Activated T-cell treated with anti-CD3 and anti-CD28 coated beads, Interleukin-2, amount 50 U/mL, for 4 hours (primary cell): Measurements from ENCODE around the gene BTRC. TPM values are rescaled to one million over a fixed set of nuclear protein-coding genes. Genes with fewer than 3 reads are reported as not detected.
"Not testable (repeated sequence)": the region's sequence is repeated elsewhere in the genome, so short reads cannot be mapped to it uniquely, and the experiment has no call there.

Experiments
- ATAC-seq, 2 donors: fragments of 200-7000 bp; cut with Tn5 transposase; one replicate each; pipeline ENCODE4 v1.10.0; 2021
- DNase-seq: peaks from one replicate; pipeline ENCODE4 v3.0.0-alpha.2; 2020
- H3K27me3 Mint-ChIP-seq: one replicate; pipeline ENCODE4 v1.8.0; 2021; ENCODE audit warnings: low read depth, mixed read lengths
- H3K36me3 Mint-ChIP-seq: one replicate; pipeline ENCODE4 v1.8.0; 2022; ENCODE audit warnings: mixed read lengths; ENCODE audit not compliant: insufficient read depth
- H3K4me1 Mint-ChIP-seq: one replicate; pipeline ENCODE4 v1.8.0; 2021; ENCODE audit warnings: low read depth, mixed read lengths
- H3K4me3 Mint-ChIP-seq: one replicate; pipeline ENCODE4 v1.8.0; 2021; ENCODE audit warnings: mild to moderate bottlenecking, moderate library complexity, mixed read lengths
- H3K9me3 Mint-ChIP-seq: one replicate; pipeline ENCODE4 v1.8.0; 2021; ENCODE audit warnings: mixed read lengths
- total RNA-seq, 3 donors: library from RNA; stranded (reverse); gene quantifications; one replicate each; pipeline ENCODE4 v1.2.1, GENCODE V29; 2021

BTRC gene
- total RNA-seq, 3 donors from 2014 or later, result 14.2 to 19.5 (median 14.8) TPM

DNA sequence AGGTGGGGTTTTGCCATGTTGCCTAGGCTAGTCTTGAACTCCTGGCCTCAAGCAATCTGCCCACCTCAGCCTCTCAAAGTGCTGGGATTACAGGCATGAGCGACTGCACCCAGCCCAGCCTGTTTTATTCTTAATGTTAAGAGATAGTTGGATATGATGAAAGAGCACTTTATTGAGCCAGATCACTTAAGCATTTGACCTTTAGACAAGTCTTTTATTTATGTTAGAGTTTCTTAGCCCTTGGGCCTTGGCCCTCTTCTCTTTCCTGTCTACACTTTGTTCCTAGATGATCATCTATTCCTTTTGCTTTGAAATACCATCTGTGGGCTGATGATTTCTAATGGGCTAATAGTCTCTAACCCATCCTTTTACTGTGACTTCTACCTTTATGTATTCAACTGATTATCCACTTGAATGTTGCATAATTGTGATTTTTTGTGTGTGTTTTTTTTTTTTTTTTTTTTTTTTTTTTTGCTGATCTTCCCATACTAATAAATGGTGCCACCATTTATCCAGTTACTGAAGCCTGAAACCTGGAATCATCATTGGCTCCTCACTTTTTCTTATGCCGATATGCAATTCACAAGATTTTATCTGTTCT, 34.8 kb downstream of the BTRC start:
- no peak overlapping the region for H3K4me3 Mint-ChIP-seq
- H3K36me3 Mint-ChIP-seq, result peaks cover 4% of the 10 kb centered on the region
- peaks cover 6% of the 10 kb centered on the region for H3K4me1 Mint-ChIP-seq
- H3K27me3 Mint-ChIP-seq, result no peaks in the 10 kb centered on the region
- ATAC-seq (no peak), DNase-seq (no peak)
- H3K9me3 Mint-ChIP-seq, result no peaks in the 10 kb centered on the region

DNA sequence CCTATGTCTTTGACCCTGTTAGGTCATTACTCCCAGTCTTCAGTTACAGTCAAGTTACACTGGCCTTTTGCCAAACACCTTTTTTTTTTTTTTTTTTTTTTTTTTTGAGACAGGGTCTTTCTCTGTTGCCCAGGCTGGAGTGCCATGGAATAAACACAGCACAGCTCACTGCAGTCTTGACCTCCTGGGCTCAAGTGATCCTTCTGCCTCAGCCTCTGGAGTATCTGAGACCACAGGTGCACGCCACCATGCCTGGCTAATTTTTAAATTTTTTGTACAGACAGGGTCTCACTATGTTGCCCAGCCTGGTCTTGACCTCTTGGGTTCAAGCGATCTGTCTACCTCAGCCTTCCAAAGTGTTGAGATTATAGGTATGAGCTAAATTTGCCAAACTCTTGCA, 35.6 kb downstream of the BTRC start:
- ATAC-seq, H3K27me3 Mint-ChIP-seq, H3K36me3 Mint-ChIP-seq, H3K9me3 Mint-ChIP-seq, H3K4me3 Mint-ChIP-seq, DNase-seq, H3K4me1 Mint-ChIP-seq: not testable (repeated sequence)

DNA sequence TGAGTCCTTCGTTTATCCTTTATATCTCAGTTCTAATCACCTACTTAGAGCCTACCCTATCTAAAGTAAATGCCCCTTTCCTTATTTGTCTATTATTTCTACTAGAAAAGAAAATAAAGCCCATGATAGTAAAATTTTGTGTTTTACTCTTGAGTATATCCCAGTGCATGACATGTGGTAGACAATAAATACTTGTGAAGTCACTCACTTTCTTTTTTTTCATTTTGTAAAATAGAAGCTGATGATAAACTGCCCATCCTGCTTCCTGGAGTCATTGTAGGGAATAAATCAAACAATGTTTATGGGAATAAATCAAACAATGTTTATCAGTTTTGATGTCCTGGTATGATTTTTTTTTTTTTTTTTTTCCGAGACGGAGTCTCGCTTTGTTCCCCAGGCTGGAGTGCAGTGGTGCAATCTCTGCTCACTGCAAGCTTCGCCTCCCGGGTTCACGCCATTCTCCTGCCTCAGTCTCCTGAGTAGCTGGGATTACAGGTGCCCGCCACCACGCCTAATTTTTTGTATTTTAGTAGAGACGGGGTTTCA, 36.1 kb downstream of the BTRC start:
- ATAC-seq, result no peak
- Mint-ChIP-seq H3K4me1 (peaks cover 3% of the 10 kb centered on the region), H3K4me3 (no peak overlapping the region), H3K9me3 (no peaks in the 10 kb centered on the region), H3K36me3 (peaks cover 4% of the 10 kb centered on the region), H3K27me3 (no peaks in the 10 kb centered on the region)
- DNase-seq, result no peak

DNA sequence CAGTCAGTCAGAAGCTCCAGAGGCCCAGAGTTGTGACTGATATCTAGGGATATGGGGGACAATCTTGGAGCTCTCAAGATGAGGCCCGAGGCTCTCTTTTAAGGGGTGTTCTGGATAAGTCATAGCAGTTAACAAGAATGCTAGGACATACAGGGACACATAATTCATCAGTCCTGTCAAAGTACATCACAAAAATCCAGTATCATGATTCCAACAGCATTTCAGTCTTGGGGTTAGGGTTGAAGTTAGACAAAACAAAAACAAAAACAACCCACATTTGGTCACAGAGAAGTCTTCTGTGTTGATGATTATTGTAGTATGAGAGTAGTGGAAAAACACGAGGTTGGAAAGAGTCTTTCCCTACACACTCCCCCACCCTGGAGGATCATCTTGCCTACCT, 39.4 kb downstream of the BTRC start:
- Mint-ChIP-seq H3K27me3 (no peaks in the 10 kb centered on the region), H3K4me3 (no peak overlapping the region), H3K36me3 (peaks cover 7% of the 10 kb centered on the region), H3K4me1 (peaks cover 18% of the 10 kb centered on the region), H3K9me3 (no peaks in the 10 kb centered on the region)
- DNase-seq, result no peak
- ATAC-seq, result no peak

DNA sequence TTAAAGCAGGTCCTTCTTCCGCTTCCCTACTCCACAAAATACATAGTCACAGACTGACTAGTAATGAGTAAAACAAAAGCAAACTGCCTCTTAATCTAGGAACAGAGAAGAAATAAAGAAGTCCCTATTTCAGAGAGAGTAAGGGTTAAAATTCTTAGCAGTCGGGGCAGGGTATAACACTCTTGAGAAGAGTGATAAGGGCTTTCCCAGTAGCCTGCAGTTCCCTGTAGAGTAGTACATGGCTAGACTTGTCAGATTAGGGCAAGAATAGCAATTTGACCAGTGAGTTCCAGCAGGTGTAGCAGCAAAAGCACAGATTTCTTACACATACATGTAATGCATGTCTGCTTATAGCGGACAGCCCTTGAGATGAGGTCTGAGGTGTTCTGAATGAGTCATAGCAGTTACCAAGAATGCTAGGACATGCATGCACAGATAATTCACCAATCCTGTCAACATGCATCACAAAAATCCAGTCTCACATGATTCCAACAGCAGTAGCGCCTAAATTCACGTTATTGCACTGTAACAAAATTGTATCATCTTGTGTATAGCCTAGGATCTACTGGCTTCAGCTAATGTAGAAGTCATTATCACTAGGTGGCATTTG, 40.7 kb downstream of the BTRC start:
- no peaks in the 10 kb centered on the region for H3K27me3 Mint-ChIP-seq
- peaks cover 18% of the 10 kb centered on the region for H3K4me1 Mint-ChIP-seq
- no peak overlapping the region for H3K4me3 Mint-ChIP-seq
- ATAC-seq (peak in 1 of 2 donors; percentile 30), DNase-seq (no peak)
- peaks cover 2% of the 10 kb centered on the region for H3K36me3 Mint-ChIP-seq
- no peaks in the 10 kb centered on the region for H3K9me3 Mint-ChIP-seq

DNA sequence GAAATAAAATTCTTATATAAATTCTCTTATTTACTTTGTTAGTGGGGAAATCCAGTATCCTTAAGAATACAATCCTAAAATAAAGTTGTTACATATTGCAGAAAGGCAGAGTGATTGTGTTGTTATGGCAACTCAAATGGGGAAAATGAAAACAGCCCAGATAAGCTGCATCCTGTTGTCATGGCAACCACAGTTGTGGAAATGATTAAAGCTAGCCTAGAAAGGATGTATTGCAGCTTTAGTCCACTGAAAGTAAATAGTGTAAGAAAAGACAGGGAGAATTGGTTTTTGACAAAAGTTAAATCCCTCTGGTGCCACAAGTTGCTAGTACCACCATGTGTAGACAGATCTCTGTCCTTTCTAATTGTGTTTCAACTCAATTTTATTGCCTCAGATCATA, 43.2 kb downstream of the BTRC start:
- no peak overlapping the region for H3K4me3 Mint-ChIP-seq

DNA sequence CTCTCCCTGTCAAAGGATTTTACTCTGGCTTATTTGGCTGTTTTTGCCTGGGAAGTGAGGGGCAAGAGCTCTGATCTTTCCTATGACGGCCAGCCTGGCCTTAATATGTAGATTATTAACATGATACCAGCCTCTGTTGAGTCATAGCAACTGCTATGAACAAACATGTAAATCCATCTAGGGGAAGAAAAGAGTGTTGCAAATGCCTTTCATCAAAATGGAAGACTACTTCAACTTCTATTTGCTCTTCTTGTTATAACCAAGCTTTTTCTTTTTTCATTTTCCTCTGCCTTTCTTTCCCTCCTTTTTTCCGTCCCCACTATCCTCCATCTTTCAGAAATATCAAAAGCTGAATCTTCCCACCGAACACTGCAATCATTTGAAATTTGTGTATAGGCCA, 46.6 kb downstream of the BTRC start:
- ATAC-seq, result no peak
- Mint-ChIP-seq H3K9me3 (no peaks in the 10 kb centered on the region), H3K4me1 (peaks cover 18% of the 10 kb centered on the region), H3K4me3 (no peak overlapping the region), H3K36me3 (peaks cover 4% of the 10 kb centered on the region), H3K27me3 (no peaks in the 10 kb centered on the region)
- DNase-seq, result no peak

More for the DNA sequence above, 43.2 kb downstream of the BTRC start:
- Mint-ChIP-seq H3K9me3 (no peaks in the 10 kb centered on the region), H3K36me3 (peaks cover 2% of the 10 kb centered on the region), H3K4me1 (peaks cover 18% of the 10 kb centered on the region), H3K27me3 (no peaks in the 10 kb centered on the region)
- DNase-seq, result no peak
- ATAC-seq, result no peak

DNA sequence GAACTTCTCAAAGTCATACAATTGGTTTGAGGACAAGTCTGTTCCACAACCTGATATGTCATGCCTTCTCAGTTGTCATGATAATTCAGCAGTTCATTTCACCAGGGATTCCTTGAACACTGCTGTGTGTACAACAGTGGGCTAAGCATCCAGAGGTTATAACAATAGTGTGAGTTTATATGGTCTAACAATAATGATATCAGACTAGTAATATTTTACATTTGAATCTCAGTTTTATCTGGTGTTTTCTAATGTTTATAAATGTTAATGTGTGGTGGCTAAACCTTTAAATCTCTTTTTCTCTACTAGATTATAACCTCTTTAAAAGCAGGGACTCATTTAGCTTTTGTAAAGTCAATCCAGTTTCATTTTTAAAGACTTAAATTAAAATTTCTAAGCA, 48.7 kb downstream of the BTRC start:
- no peak for ATAC-seq
- no peak overlapping the region for H3K4me3 Mint-ChIP-seq
- peaks cover 4% of the 10 kb centered on the region for H3K36me3 Mint-ChIP-seq
- no peaks in the 10 kb centered on the region for H3K9me3 Mint-ChIP-seq
- H3K27me3 Mint-ChIP-seq, result no peaks in the 10 kb centered on the region
- no peak for DNase-seq
- peaks cover 4% of the 10 kb centered on the region for H3K4me1 Mint-ChIP-seq

DNA sequence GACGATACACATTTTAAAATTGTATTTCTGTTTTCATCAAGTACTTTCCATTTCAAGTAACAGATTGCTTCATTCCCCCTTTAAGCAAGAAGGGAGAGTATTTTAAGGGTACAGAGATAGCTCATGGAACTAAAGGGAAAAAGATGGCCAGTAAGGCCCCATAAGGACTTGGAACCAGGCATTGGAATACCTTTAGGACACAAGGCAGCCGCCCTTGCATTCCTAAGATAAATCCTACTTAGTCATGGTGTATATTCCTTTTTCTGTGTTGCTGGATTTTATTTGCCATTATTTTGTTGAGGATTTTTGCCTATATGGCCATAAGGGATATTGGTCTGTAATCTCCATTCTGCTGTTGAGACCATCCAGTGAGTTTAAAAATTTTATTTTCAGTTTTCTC, 49.2 kb downstream of the BTRC start:
- DNase-seq (no peak), ATAC-seq (no peak)
- peaks cover 1% of the 10 kb centered on the region for H3K4me1 Mint-ChIP-seq
- H3K27me3 Mint-ChIP-seq, result no peaks in the 10 kb centered on the region
- no peak overlapping the region for H3K4me3 Mint-ChIP-seq
- H3K36me3 Mint-ChIP-seq, result peaks cover 2% of the 10 kb centered on the region
- H3K9me3 Mint-ChIP-seq, result no peaks in the 10 kb centered on the region

DNA sequence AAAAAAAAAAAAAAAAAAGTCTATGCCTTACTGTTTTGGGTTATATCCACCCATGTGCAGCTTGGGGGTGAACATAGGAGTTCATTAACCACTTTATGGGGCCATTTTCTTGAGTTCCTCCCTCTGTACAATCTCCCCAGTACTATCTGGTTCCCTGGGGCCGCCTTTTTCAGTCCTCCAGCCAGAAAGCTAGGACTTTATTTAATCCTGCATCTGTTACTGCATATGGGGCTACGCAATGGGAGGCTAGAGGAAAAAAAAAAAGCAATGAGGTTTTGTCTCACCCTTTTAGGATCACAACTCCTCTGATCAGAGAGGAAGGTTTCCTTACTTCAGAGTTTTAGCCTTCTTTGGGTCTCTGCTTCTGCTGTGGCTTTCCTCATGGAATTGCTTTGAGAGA, 51.0 kb downstream of the BTRC start:
- H3K27me3 Mint-ChIP-seq, result no peaks in the 10 kb centered on the region
- peaks cover 1% of the 10 kb centered on the region for H3K4me1 Mint-ChIP-seq
- H3K9me3 Mint-ChIP-seq, result no peaks in the 10 kb centered on the region
- no peak for ATAC-seq
- no peak for DNase-seq
- peaks cover 10% of the 10 kb centered on the region for H3K36me3 Mint-ChIP-seq
- H3K4me3 Mint-ChIP-seq, result no peak overlapping the region

DNA sequence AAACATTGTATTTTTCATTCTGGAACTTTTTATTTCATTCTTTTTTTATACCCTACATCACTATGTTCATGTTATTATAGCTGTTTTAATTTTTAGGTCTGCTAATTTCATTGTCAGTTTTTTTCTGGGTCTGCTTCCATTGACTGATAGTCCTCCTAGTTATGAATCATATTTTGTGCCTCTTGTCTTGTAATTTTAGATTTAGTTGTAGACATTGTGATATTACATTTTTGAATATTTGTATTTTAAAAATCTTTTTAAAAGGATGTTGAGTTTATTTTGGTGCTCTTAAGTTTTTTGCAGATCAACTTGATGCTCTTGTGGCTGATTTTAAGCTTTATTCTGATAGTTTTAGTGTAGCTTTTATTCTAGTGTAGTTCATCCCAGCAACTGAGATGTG, 57.6 kb downstream of the BTRC start:
- ATAC-seq (no peak), DNase-seq (no peak)
- Mint-ChIP-seq H3K36me3 (peaks cover 20% of the 10 kb centered on the region), H3K4me1 (peaks cover 7% of the 10 kb centered on the region), H3K4me3 (no peak overlapping the region), H3K27me3 (no peaks in the 10 kb centered on the region), H3K9me3 (peaks cover 11% of the 10 kb centered on the region)

DNA sequence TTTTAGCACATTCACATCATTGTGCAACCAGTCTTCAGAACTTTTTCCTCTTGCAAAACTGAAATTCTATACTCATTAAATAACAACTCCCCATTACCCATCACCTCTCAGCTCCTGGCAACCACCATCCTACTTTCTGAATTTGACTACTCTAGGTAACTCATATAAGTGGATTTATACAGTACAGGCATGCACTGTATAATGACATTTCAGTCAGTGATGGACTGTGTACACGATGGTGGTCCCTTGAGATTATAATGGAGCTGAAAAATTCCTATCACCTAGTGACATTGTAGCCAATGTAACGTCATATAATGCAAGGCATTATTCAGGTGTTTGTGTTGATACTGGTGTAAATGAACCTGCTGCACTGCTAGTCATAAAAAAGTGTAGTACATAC, 60.1 kb downstream of the BTRC start:
- H3K36me3 Mint-ChIP-seq, result peaks cover 20% of the 10 kb centered on the region
- no peak overlapping the region for H3K4me3 Mint-ChIP-seq
- ATAC-seq (no peak), DNase-seq (no peak)
- H3K4me1 Mint-ChIP-seq, result peaks cover 7% of the 10 kb centered on the region
- H3K9me3 Mint-ChIP-seq, result peaks cover 11% of the 10 kb centered on the region
- H3K27me3 Mint-ChIP-seq, result no peaks in the 10 kb centered on the region

DNA sequence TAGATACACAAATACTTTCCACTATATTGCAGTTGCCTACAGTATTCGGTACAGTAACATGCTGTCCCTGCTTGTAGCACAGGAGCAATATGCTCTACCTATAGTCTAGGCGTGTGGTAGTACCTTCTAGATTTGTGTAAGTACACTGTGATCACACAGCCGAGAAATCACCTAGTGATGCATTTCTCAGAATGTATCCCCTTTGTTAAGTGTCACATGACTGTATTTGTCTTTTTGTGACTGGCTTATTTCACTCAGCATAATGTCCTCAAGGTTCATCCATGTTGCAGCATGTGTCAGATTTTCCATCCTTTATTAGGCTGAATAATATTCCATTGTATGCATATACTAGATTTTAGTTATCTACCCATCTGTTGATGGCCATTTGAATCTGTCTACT, 61.9 kb downstream of the BTRC start:
- Mint-ChIP-seq H3K4me1 (peaks cover 8% of the 10 kb centered on the region), H3K4me3 (no peak overlapping the region), H3K9me3 (peaks cover 11% of the 10 kb centered on the region), H3K27me3 (no peaks in the 10 kb centered on the region), H3K36me3 (peaks cover 10% of the 10 kb centered on the region)
- ATAC-seq (no peak), DNase-seq (no peak)

DNA sequence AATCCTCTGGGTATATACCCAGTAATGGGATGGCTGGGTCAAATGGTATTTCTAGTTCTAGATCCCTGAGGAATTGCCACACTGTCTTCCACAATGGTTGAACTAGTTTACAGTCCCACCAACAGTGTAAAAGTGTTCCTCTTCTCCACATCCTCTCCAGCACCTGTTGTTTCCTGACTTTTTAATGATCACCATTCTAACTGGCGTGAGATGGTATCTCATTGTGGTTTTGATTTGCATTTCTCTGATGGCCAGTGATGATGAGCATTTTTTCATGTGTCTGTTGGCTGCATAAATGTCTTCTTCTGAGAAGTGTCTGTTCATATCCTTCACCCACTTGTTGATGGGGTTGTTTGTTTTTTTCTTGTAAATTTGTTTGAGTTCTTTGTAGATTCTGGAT, 68.0 kb downstream of the BTRC start:
- not testable (repeated sequence) for H3K9me3 Mint-ChIP-seq, H3K27me3 Mint-ChIP-seq, DNase-seq, H3K4me3 Mint-ChIP-seq, H3K4me1 Mint-ChIP-seq, H3K36me3 Mint-ChIP-seq, ATAC-seq

DNA sequence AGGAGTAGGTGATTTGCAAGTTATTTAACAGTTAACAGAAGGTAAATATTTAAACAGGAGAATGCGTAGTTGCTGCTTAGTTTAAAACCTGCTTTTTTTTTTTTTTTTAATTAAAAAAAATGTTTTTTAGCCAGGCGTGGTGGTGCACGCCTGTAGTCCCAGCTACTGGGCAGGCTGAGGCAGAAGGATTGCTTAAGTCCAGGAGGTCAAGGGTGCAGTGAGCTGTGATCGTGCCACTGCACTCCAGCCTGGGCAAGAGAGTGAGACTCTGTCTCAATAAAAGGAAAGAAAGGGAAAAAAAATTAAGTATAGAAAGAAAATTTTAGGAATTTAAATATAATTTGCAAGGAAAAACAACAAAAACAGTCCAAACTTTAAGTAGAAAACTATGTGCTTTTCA, 71.6 kb downstream of the BTRC start:
- Mint-ChIP-seq H3K27me3 (no peaks in the 10 kb centered on the region), H3K9me3 (no peaks in the 10 kb centered on the region), H3K4me1 (peaks cover 4% of the 10 kb centered on the region), H3K4me3 (no peak overlapping the region), H3K36me3 (peaks cover 7% of the 10 kb centered on the region)
- ATAC-seq (no peak), DNase-seq (no peak)
